HuH-7 (cell line): ENCODE results near the gene SPO11.

Experiments
- DNase-seq: peaks from one replicate; pipeline ENCODE4 v3.0.0; 2011; ENCODE audit warnings: low spot score

Gene SPO11

GRCh38 chr20:57375652-57376230 lies 46.1 kb downstream of the SPO11 start:
- DNase-seq, result no peak

DNA sequence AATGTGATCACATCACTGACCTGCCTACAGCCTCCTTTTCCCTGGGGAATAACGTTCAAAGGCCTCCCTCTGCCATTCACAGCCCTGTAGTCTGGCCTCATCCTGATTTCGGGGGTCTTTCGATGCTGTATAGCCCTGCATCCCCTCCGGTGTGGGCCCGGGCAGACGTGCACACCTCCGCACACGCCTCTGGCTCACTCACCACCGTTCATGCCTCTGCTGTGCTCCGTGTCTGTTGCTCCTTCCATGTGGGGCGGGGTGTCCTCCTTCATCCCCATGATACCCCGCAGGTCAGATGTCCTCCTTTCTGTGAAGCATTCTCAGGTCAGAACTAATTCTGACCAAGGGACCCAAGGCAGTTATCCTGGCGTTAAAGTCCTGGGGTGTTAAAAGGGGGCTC lies 47.7 kb downstream of the SPO11 start:
- DNase-seq, result no peak

GRCh38 chr20:57378107-57378506 lies 48.5 kb downstream of the SPO11 start:
- DNase-seq, result no peak

DNA sequence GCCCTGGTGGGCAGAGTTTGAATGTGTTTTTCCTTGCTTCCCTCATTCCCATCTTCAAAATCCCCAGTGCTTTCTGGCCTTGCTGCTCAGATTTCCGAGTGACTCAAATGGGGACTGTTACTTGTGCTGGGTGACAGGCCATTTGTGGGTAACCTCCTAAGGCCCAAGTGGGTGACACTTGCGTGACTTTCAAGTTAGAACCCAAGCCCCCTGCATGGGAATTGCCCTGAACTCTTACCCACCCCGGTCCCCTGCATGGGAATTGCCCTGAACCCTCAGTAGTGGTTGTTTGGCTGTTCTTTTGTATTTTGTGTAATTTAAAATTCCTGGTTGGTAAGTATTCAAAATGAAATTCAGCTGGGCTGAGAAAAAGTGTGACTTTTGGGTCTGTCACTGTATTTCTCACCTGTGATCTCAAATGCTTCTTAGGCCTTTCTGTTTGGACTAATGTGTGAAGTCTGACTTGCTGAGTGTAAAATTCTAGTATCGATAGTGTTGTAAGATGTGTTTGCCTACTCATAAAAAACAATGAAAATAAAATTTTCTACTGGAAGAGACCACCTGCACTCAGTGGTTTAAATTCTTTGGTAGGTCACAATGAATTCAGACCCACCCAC lies 49.2 kb downstream of the SPO11 start:
- no peak for DNase-seq

DNA sequence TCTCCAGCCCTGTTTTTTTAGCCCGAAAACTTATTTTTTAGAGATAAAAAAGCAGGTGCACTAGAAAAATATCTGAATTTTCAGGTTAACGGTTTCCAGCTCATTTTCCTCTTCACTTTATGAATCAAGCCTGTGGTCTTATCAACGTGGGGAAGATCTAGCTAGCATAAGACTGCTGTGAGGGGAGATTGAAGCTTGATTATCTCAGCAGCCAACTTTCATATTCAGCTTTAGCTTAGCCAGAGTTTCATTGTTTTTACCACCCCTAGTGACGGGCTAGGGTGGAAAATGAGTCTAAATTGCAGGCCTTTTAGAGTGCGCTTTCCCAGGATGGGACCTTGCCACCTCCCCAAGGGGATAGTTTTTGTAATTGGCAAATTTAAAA lies 49.7 kb downstream of the SPO11 start:
- DNase-seq, result no peak

DNA sequence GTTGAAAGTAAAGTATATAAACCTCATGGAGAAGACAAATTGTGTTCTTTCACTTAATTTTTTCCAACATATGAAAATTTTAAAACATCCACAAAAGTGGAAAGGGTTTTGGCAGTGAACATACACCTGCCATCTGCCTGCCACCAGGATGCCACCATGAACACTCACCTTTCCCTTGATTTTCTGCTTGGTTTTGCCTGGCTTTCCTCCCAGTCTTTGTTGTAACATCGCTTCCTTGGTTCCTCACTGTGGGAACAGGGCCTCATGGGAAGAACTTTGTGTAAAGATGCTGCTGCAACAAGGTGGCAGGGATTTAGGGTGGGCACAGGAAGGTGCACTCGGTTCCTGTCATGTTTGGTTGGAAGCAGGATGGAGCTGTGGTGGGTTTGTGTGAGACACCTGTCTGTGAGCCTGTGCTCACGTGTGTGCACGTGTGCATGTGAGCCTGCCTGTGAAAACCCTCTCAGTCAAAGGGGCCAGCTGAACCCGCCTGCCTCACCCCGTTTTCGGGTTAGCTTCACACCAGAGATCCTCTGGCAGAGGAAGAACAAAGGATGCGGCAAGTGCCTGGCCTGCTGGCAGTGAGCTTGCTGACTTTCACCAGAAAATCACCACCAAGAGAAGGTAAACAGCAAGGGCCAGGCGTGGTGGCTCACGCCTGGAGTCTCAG lies 50.6 kb downstream of the SPO11 start:
- no peak for DNase-seq

DNA sequence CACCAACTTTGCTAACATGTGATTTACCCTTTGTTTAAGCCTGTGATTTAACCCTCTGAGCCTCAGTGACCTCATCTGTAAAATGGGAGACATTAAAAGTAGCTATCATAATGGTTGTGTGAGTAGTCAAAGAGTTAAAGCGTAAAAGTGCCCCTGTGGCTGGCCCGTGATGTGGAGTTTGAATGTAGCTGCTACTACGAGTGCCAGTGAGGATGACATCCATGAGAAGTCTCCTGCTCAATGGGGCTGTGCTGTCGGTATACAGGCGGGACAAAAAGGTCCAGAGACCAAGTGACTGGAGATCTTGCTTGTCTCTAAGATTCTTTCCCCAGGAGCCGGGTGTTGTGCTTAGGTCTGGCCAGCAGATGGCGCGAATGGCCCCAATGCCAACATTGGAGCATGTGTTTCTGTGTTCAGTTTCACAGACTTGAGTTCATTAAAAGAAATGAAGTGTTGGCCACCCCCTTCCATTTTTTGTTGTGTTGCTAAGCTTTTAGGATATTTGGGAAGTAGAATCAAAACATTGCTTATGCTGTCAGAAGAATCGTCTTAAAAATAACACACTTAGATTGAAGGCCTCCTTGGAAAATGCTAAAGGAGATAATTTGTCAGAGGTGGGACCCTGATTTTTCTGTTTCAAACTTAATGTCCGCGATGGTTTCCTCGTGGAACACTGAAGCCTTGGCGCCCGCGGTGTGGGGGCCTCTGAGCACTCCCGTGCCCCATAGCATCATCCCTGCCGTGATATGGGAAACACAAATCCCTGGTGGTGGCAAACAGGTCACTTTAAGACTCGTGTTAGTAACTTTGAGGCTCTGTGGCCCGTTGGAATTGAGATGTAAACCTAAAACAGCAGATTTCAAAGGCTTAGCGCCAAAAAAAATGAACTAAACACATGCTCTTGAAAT lies 52.2 kb downstream of the SPO11 start:
- DNase-seq, result peak; percentile 92

GRCh38 chr20:57382516-57382915 lies 52.9 kb downstream of the SPO11 start:
- no peak for DNase-seq

GRCh38 chr20:57383447-57384347 lies 54.1 kb downstream of the SPO11 start:
- no peak for DNase-seq

DNA sequence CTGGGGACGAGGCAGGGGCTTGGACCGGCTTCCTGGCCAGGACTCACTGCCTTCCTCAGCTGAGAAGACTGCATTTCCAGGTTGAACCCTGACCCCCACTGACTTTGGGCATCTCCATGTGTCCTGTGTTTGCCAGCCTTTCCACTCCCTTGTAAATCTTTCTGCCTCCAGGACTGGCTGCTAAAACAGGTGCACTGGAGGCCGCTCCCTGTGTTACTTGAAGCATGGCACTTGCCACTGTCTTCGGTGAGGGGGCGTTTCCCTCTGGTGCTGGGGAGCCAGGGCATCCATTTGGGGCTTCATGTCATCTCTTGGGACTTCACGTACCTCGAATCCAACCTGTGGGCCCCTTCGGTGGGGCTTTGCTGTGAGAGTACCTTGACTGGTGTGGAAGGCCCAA lies 54.9 kb downstream of the SPO11 start:
- no peak for DNase-seq

- no peak for DNase-seq
These were observed 55.6 kb downstream of the SPO11 start for GRCh38 chr20:57384953-57385761.

DNA sequence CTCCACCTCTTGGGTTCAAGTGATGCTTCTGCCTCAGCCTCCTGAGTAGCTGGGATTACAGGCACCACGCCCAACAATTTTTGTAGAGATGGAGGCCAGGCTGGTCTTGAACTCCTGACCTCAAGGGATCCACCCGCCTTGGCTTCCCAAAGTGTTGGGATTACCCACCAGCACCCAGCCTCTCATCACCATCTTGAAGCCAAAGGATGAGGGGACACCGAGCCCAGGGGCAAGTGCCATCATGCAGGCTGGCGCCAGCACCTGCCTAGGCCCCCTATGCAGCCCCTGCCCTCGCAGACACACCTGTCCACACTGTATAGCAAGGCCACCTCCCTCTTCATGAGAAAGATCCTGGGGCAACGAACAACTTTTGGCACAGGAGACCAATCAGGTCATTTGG lies 56.3 kb downstream of the SPO11 start:
- DNase-seq, result no peak

GRCh38 chr20:57386762-57387161 lies 57.2 kb downstream of the SPO11 start:
- no peak for DNase-seq

DNA sequence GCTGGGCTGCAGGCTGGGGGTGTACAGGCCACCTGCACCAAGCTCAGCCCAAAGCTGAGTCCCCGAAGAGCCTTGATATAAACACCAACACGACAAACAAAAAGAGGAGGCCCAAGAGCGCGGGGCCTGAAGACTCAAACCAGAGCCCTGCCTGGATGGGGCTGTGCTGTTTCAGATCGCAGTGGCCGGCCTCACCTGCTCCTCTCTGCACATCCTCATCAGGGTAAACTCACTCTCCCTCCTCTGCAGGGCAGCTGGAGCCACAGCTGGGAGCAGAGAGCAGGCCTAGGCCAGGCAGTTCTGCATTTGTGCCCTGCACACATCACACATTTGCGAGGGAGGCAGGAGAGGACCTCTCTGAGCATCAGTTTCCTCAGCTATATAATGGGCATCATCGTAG lies 57.9 kb downstream of the SPO11 start:
- DNase-seq, result no peak

- DNase-seq, result no peak
These were observed 58.4 kb downstream of the SPO11 start for GRCh38 chr20:57387945-57388371.

- DNase-seq, result peak; percentile 83
These were observed 59.5 kb downstream of the SPO11 start for GRCh38 chr20:57388953-57389694.

GRCh38 chr20:57389695-57390603 lies 60.3 kb downstream of the SPO11 start:
- DNase-seq, result peak; percentile 55

DNA sequence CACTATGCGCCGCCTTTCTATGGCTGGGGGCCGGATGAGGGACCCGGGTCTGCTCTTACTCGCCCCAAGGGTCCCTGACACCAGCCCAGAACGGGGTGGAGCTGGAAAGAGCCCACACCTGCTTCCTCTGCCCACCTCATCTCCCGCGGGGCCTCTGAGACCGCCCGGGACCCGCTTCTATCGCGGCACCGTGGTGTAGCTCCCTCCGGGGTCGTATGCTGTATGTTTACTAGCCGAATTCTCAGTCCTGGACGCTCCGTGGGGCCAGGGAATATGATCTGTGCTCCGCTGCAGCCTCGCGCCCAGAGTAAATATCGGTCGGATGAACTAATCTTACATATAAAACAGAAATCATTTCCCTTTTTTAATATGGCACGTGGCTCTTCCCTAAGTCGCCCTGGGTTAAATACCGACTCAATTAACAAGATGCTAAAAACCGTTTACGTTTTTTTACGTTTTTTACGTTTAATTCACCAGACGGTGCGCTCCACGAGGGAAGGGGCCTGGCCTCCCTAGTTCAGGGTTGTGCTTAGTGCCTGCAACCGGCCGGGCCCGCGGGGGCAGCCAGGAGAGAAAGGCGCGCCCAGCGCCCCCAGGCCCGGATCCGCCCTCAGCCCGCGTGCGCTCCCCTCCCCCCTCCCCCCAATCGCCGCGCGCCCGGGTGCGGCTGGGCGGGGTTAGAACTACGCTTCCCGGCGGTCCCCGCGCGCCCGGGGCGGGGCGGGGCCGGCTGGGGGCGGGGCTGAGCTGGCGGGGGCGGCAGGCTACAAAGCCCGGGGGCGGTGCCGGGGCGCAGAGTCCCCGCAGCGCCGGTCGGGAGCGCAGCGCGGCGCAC lies 61.2 kb downstream of the SPO11 start, which contains the start of gene RBM38:
TSS of gene RBM38 (plus strand) at position 793 of the 835 bp plus-strand sequence. CDS start 186 bp downstream, outside the sequence.
- DNase-seq, result peak; percentile 95
